ENCODE measurements around the gene L2HGDH. TPM values are rescaled to one million over a fixed set of nuclear protein-coding genes. Genes with fewer than 3 reads are reported as not detected.

Gene L2HGDH
- total and polyA plus RNA-seq, 9 of the 15 experiments (the other 6 are each of a cell fraction or from before 2014, with no cell fraction given): 1.7 to 16.1 (median 10.5) TPM

- TF ChIP-seq, protein P1, sequence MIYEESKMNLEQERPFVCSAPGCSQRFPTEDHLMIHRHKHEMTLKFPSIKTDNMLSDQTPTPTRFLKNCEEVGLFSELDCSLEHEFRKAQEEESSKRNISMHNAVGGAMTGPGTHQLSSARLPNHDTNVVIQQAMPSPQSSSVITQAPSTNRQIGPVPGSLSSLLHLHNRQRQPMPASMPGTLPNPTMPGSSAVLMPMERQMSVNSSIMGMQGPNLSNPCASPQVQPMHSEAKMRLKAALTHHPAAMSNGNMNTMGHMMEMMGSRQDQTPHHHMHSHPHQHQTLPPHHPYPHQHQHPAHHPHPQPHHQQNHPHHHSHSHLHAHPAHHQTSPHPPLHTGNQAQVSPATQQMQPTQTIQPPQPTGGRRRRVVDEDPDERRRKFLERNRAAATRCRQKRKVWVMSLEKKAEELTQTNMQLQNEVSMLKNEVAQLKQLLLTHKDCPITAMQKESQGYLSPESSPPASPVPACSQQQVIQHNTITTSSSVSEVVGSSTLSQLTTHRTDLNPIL (CRISPR knock-in tag; IDR thresholded peaks at IDR 0.05): no peak
- no peak for TF ChIP-seq NFIC (IDR thresholded peaks at IDR 0.05)
- TF ChIP-seq SMAD3 (CRISPR knock-in tag; conservative IDR thresholded peaks at IDR 0.05): no peak
- TF ChIP-seq SIX5 (IDR thresholded peaks at IDR 0.05; ENCODE audit: borderline replicate concordance in 1 of 2, insufficient read depth in 1 of 2, low read depth in 1 of 2, low read length in 2 of 2): no peak
- TF ChIP-seq ZNF175 (CRISPR knock-in tag; IDR thresholded peaks at IDR 0.05; ENCODE audit: low read depth): no peak
- no peak for TF ChIP-seq FOXJ2 (tag; IDR thresholded peaks at IDR 0.05)
- TF ChIP-seq ZNF696 (CRISPR knock-in tag; conservative IDR thresholded peaks at IDR 0.05): no peak
- TF ChIP-seq SRSF3 (IDR thresholded peaks at IDR 0.05; ENCODE audit: insufficient read depth, low read length): no peak
- peak; percentile 74 for TF ChIP-seq HNRNPLL (IDR thresholded peaks at IDR 0.05; ENCODE audit: low read depth, low read length, poor library complexity, severe bottlenecking)
- no peak for TF ChIP-seq CBX2 (IDR thresholded peaks at IDR 0.05; ENCODE audit: insufficient read depth, low read length, poor library complexity, severe bottlenecking)
- peak in 1 of 2 experiments; percentile 32 for TF ChIP-seq E2F6 (IDR thresholded peaks at IDR 0.05; ENCODE audit: borderline replicate concordance in 1 of 2, extremely low read depth in 1 of 2, insufficient read depth in 1 of 2, insufficient read length in 1 of 2, low read depth in 1 of 2, low read length in 1 of 2, poor library complexity in 1 of 2, severe bottlenecking in 1 of 2)
- TF ChIP-seq ZZZ3 (IDR thresholded peaks at IDR 0.05): no peak
- no peak for TF ChIP-seq RREB1 (CRISPR knock-in tag; IDR thresholded peaks at IDR 0.05)
- peak; percentile 81; the same call in 1 of the 2 replicates for TF ChIP-seq PHF8 (IDR thresholded peaks at IDR 0.05; ENCODE audit: borderline replicate concordance, low read length)
- TF ChIP-seq ZNF263 (CRISPR knock-in tag; IDR thresholded peaks at IDR 0.05; ENCODE audit: borderline replicate concordance): no peak
- TF ChIP-seq ZNF57 (CRISPR knock-in tag; IDR thresholded peaks at IDR 0.05): no peak
- TF ChIP-seq MAZ (CRISPR knock-in tag; conservative IDR thresholded peaks at IDR 0.05 in 1 of 2, IDR thresholded peaks at IDR 0.05 in 1 of 2): peak; percentile 61 to 85
- TF ChIP-seq ZNF121 (CRISPR knock-in tag; conservative IDR thresholded peaks at IDR 0.05): no peak
Measured at GRCh38 chr14:50231475-50232275, 80.4 kb downstream of the L2HGDH start, which contains the start of gene SOS2 (continued).
